ENCODE data around the gene RBM46. TPM values are rescaled to one million over a fixed set of nuclear protein-coding genes. Genes with fewer than 3 reads are reported as not detected.

Gene RBM46
- not detected for total RNA-seq

- Histone ChIP-seq H3K4me3 (no peak within 1 kb of the TSS), H3K36me3 (replicated peaks in 1 of 2; ENCODE audit: insufficient read depth in 1 of 2, low read depth in 2 of 2) (no peaks in the 10 kb centered on the region), H3K27me3 (peaks cover 0 to 10% of the 10 kb centered on the region in 2 donors), H3K27ac (no peak within 1 kb of the TSS), H3K4me1 (no peaks in the 10 kb centered on the region), H3K9me3 (no peaks in the 10 kb centered on the region)
- DNase-seq (no peak), ATAC-seq (no peak)
- TF ChIP-seq CTCF (IDR thresholded peaks at IDR 0.05) (no peak), POLR2A (IDR thresholded peaks at IDR 0.05) (no peak)
- WGBS, 2 donors = 53 to 71% methylated on average over 72 of the region's 76 CpGs
- intact Hi-C loops (cut with DNase I) = loop anchor here (10.0 kb wide), 1 partner anchor 147 kb away; no protein-coding TSS in a partner anchor
These were observed at the start of gene RBM46 for GRCh38 chr4:154781126-154781982. RBM46 (plus strand) TSS chr4:154781272; CDS start chr4:154796753, 15,481 bp downstream.

GRCh38 chr4:154731756-154732155, 49.3 kb upstream of the RBM46 start:
- TF ChIP-seq POLR2A (IDR thresholded peaks at IDR 0.05) (no peak), CTCF (IDR thresholded peaks at IDR 0.05) (no peak)
- intact Hi-C loops (cut with DNase I) = no loop called here
- no peaks in the 10 kb centered on the region for H3K9me3 ChIP-seq
- no peak overlapping the region for H3K4me3 ChIP-seq
- no peak overlapping the region for H3K27ac ChIP-seq
- no peaks in the 10 kb centered on the region for H3K4me1 ChIP-seq
- DNase-seq (no peak), ATAC-seq (no peak)
- no peaks in the 10 kb centered on the region for H3K36me3 ChIP-seq (replicated peaks in 1 of 2; ENCODE audit: insufficient read depth in 1 of 2, low read depth in 2 of 2)
- H3K27me3 ChIP-seq = no peaks in the 10 kb centered on the region

- intact Hi-C loops (cut with DNase I) = no loop called here
- no peaks in the 10 kb centered on the region for H3K36me3 ChIP-seq (replicated peaks in 1 of 2; ENCODE audit: insufficient read depth in 1 of 2, low read depth in 2 of 2)
- 80 to 90% methylated on average over 4 of the region's 4 CpGs for WGBS, 2 donors
- H3K27me3 ChIP-seq = no peaks in the 10 kb centered on the region
- TF ChIP-seq CTCF (IDR thresholded peaks at IDR 0.05) = no peak
- no peak for TF ChIP-seq POLR2A (IDR thresholded peaks at IDR 0.05)
- DNase-seq (no peak), ATAC-seq (no peak)
- H3K9me3 ChIP-seq = no peaks in the 10 kb centered on the region
- no peak overlapping the region for H3K4me3 ChIP-seq
- H3K4me1 ChIP-seq = no peaks in the 10 kb centered on the region
- H3K27ac ChIP-seq = no peak overlapping the region
These were observed 48.4 kb upstream of the RBM46 start for GRCh38 chr4:154732669-154733068.

- Histone ChIP-seq H3K36me3 (replicated peaks in 1 of 2; ENCODE audit: insufficient read depth in 1 of 2, low read depth in 2 of 2) (no peaks in the 10 kb centered on the region), H3K27ac (no peak overlapping the region), H3K4me1 (no peaks in the 10 kb centered on the region), H3K27me3 (no peaks in the 10 kb centered on the region), H3K4me3 (no peak overlapping the region), H3K9me3 (no peaks in the 10 kb centered on the region)
- ATAC-seq (no peak), DNase-seq (no peak)
- 75 to 81% methylated on average over 1 of the region's 1 CpG for WGBS, 2 donors
- TF ChIP-seq CTCF (IDR thresholded peaks at IDR 0.05) (no peak), POLR2A (IDR thresholded peaks at IDR 0.05) (no peak)
- intact Hi-C loops (cut with DNase I) = no loop called here
These were observed 44.3 kb upstream of the RBM46 start for GRCh38 chr4:154736770-154737169.

GRCh38 chr4:154738426-154738825, 42.6 kb upstream of the RBM46 start:
- H3K27me3 ChIP-seq = peaks cover 0 to 3% of the 10 kb centered on the region in 2 donors
- no peaks in the 10 kb centered on the region for H3K9me3 ChIP-seq
- ATAC-seq = no peak
- DNase-seq = no peak
- TF ChIP-seq CTCF (IDR thresholded peaks at IDR 0.05) (no peak), POLR2A (IDR thresholded peaks at IDR 0.05) (no peak)
- WGBS, 2 donors = 9 to 25% methylated on average over 2 of the region's 2 CpGs
- no peaks in the 10 kb centered on the region for H3K36me3 ChIP-seq (replicated peaks in 1 of 2; ENCODE audit: insufficient read depth in 1 of 2, low read depth in 2 of 2)
- H3K4me1 ChIP-seq = peaks cover 16% of the 10 kb centered on the region
- intact Hi-C loops (cut with DNase I) = no loop called here
- H3K4me3 ChIP-seq = no peak overlapping the region
- no peak overlapping the region for H3K27ac ChIP-seq

Measured in body of pancreas (tissue), 4 donors.